Upper lobe of left lung (tissue), 4 donors: ENCODE results near the gene ACTC1.

Experiments
- CTCF ChIP-seq, 6 experiments: fragments of 450-650 bp in 4 of 6; fragments of 200-600 bp in 2 of 6; sonication (generic) in 2 of 6; IDR thresholded peaks; one replicate each; pipeline ENCODE4 v1.5.1; 2016 to 2019; ENCODE audit warnings: antibody characterized with exemption in 6 of 6
- POLR2AphosphoS5 ChIP-seq, 2 donors: sonication (generic); formaldehyde crosslinking; IDR thresholded peaks; one replicate each; pipeline ENCODE4 v1.5.1; 2017; ENCODE audit warnings: antibody characterized with exemption in 2 of 2

GRCh38 chr15:34754171-34754601, 41.2 kb downstream of the ACTC1 start:
- TF ChIP-seq CTCF (IDR thresholded peaks at IDR 0.05) (no peak), POLR2AphosphoS5 (IDR thresholded peaks at IDR 0.05) (no peak)
